ENCODE measurements around the gene COMP. TPM values are rescaled to one million over a fixed set of nuclear protein-coding genes. Genes with fewer than 3 reads are reported as not detected.
A peak's percentile ranks its signal among the peaks of the same experiment; 100 is the strongest.
"Not testable (repeated sequence)": the region's sequence is repeated elsewhere in the genome, so short reads cannot be mapped to it uniquely, and the experiment has no call there.

The COMP gene
- total and polyA plus RNA-seq, 8 donors = 0.23 to 47.7 (median 0.26) TPM; not detected in 3

GRCh38 chr19:18830488-18830887 is 39.4 kb upstream of the COMP start:
- ATAC-seq = no peak

DNA sequence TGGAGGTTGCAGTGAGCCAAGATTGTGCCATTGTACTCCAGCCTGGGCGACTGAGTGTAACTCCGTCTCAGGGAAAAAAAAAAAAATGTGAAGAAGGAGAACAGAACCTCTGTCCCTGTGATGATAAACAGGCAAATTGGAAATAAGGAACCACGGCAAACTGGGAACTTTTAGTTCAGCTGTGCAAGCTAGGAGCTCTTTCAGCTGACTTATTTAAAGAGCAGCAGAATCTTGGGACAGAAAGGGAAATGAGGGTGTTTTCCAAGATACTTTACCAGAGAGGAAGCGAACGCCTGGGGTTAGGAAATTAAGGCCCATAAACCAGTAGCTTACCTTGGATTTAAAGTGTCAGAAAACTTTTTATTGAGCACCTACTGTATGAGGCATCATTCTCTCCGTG is 37.7 kb upstream of the COMP start:
- no peak for DNase-seq
- Histone ChIP-seq H3K27ac (no peak overlapping the region), H3K4me3 (no peak overlapping the region), H3K36me3 (no peaks in the 10 kb centered on the region), H3K9me3 (peaks cover 0 to 8% of the 10 kb centered on the region in 2 donors), H3K27me3 (peaks cover 0 to 6% of the 10 kb centered on the region in 2 donors), H3K4me1 (peaks cover 4 to 16% of the 10 kb centered on the region in 2 donors)
- TF ChIP-seq, protein P1, sequence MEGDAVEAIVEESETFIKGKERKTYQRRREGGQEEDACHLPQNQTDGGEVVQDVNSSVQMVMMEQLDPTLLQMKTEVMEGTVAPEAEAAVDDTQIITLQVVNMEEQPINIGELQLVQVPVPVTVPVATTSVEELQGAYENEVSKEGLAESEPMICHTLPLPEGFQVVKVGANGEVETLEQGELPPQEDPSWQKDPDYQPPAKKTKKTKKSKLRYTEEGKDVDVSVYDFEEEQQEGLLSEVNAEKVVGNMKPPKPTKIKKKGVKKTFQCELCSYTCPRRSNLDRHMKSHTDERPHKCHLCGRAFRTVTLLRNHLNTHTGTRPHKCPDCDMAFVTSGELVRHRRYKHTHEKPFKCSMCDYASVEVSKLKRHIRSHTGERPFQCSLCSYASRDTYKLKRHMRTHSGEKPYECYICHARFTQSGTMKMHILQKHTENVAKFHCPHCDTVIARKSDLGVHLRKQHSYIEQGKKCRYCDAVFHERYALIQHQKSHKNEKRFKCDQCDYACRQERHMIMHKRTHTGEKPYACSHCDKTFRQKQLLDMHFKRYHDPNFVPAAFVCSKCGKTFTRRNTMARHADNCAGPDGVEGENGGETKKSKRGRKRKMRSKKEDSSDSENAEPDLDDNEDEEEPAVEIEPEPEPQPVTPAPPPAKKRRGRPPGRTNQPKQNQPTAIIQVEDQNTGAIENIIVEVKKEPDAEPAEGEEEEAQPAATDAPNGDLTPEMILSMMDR (IDR thresholded peaks at IDR 0.05) = no peak
- intact Hi-C loops (cut with DNase I) = no loop called here
- ATAC-seq = no peak

More at GRCh38 chr19:18830488-18830887, 39.4 kb upstream of the COMP start:
- H3K27ac ChIP-seq = no peak overlapping the region
- intact Hi-C loops (cut with DNase I) = no loop called here
- no peak for DNase-seq
- peaks cover 0 to 5% of the 10 kb centered on the region in 2 donors for H3K36me3 ChIP-seq
- TF ChIP-seq, protein P1 (IDR thresholded peaks at IDR 0.05) = no peak
- H3K27me3 ChIP-seq = peaks cover 0 to 6% of the 10 kb centered on the region in 2 donors
- H3K9me3 ChIP-seq = peaks cover 0 to 8% of the 10 kb centered on the region in 2 donors
- H3K4me3 ChIP-seq = no peak overlapping the region
- peaks cover 16 to 33% of the 10 kb centered on the region in 2 donors for H3K4me1 ChIP-seq

DNA sequence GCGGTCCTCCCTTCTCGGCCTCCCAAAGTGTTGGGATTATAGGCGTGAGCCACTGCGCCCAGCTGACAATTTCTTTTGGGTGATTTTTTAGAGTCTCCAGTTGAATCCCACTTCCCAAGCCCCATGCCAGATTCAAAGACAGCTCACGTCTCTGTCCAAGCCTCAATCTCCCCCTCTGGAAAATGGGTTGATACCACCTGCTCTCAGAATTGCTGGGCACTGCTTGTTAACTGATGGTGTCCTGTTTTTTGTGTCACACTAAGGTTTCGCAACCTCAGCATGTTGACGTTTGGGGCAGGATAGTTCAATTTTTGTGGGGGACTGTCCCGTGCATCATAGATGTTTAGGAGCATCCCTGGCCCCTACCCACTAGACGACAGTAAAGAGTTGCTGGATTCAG is 26.5 kb upstream of the COMP start:
- no peak overlapping the region for H3K27ac ChIP-seq
- intact Hi-C loops (cut with DNase I) = no loop called here

GRCh38 chr19:18816645-18817044 is 25.5 kb upstream of the COMP start:
- ATAC-seq; H3K9me3 ChIP-seq; H3K36me3 ChIP-seq; H3K27ac ChIP-seq; H3K4me3 ChIP-seq; H3K4me1 ChIP-seq; DNase-seq; intact Hi-C loops (cut with DNase I); H3K27me3 ChIP-seq: not testable (repeated sequence)

More for the DNA sequence above, 26.5 kb upstream of the COMP start:
- Histone ChIP-seq H3K9me3 (no peaks in the 10 kb centered on the region), H3K4me1 (no peaks in the 10 kb centered on the region), H3K27me3 (peaks cover 0 to 5% of the 10 kb centered on the region in 2 donors), H3K36me3 (no peaks in the 10 kb centered on the region), H3K4me3 (no peak overlapping the region)
- TF ChIP-seq, protein P1 (IDR thresholded peaks at IDR 0.05) = no peak
- ATAC-seq (no peak), DNase-seq (no peak)

GRCh38 chr19:18815673-18816072 is 24.6 kb upstream of the COMP start:
- H3K4me1 ChIP-seq = no peaks in the 10 kb centered on the region
- H3K4me3 ChIP-seq = no peak overlapping the region
- no peaks in the 10 kb centered on the region for H3K36me3 ChIP-seq
- DNase-seq (no peak), ATAC-seq (no peak)
- H3K9me3 ChIP-seq = no peaks in the 10 kb centered on the region
- H3K27me3 ChIP-seq = peaks cover 0 to 5% of the 10 kb centered on the region in 2 donors
- TF ChIP-seq, protein P1 (IDR thresholded peaks at IDR 0.05) = no peak
- intact Hi-C loops (cut with DNase I) = no loop called here
- no peak overlapping the region for H3K27ac ChIP-seq

- Histone ChIP-seq H3K9me3 (no peaks in the 10 kb centered on the region), H3K27ac (no peak overlapping the region), H3K4me1 (peaks cover 2 to 3% of the 10 kb centered on the region in 2 donors), H3K4me3 (no peak overlapping the region), H3K36me3 (no peaks in the 10 kb centered on the region), H3K27me3 (no peaks in the 10 kb centered on the region)
- TF ChIP-seq, protein P1 (IDR thresholded peaks at IDR 0.05) = no peak
- peak in 1 of 4 donors; percentile 28 for DNase-seq
- no peak for ATAC-seq
- intact Hi-C loops (cut with DNase I) = no loop called here
Measured at GRCh38 chr19:18814063-18814462, 23.0 kb upstream of the COMP start.

DNA sequence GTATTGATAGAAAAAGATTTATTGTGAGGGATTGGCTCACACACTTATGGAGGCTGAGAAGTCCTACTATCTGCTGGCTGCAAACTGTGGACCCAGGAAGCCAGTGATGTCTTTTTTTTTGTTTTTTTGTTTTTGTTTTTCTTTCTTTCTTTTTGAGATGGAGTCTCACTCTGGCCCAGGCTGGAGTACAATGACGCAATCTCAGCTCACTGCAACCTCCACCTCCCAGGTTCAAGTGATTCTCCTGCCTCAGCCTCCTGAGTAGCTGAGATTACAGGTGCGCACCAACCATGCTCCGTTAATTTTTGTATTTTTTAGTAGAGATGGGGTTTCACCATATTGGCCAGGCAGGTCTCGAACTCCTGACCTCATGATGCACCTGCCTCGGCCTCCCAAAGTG is 20.5 kb upstream of the COMP start:
- H3K4me1 ChIP-seq; DNase-seq; ATAC-seq; intact Hi-C loops (cut with DNase I); H3K9me3 ChIP-seq; H3K27ac ChIP-seq; H3K36me3 ChIP-seq; H3K27me3 ChIP-seq; H3K4me3 ChIP-seq: not testable (repeated sequence)
